HG03135 (cell line): ENCODE data around the gene PDE4D.
A peak's percentile ranks its signal among the peaks of the same experiment; 100 is the strongest.

Experiments
- ATAC-seq: cut with Tn5 transposase; IDR thresholded peaks from one replicate; pipeline ENCODE4 v1.9.1; 2021; ENCODE audit warnings: mild to moderate bottlenecking, moderate library complexity; ENCODE audit not compliant: unreplicated experiment

The PDE4D gene

GRCh38 chr5:59039296-59040023 lies 854.1 kb downstream of the PDE4D start:
- ATAC-seq = peak; percentile 58

- no peak for ATAC-seq
These were observed 854.7 kb downstream of the PDE4D start for GRCh38 chr5:59038798-59039295.

GRCh38 chr5:59037941-59038797 lies 855.4 kb downstream of the PDE4D start:
- no peak for ATAC-seq

- ATAC-seq = no peak
These were observed 856.1 kb downstream of the PDE4D start for GRCh38 chr5:59037453-59037852.

GRCh38 chr5:59037041-59037440 lies 856.5 kb downstream of the PDE4D start:
- ATAC-seq = no peak

GRCh38 chr5:59036274-59036961 lies 857.1 kb downstream of the PDE4D start:
- no peak for ATAC-seq

GRCh38 chr5:59035681-59036080 lies 857.8 kb downstream of the PDE4D start:
- no peak for ATAC-seq

- peak; percentile 50 for ATAC-seq
These were observed 858.9 kb downstream of the PDE4D start for GRCh38 chr5:59034498-59035186.

- ATAC-seq = no peak
These were observed 866.2 kb downstream of the PDE4D start for GRCh38 chr5:59027145-59027907.

- ATAC-seq = no peak
These were observed 867.8 kb downstream of the PDE4D start for GRCh38 chr5:59025734-59026133.

GRCh38 chr5:59021837-59022514 lies 871.5 kb downstream of the PDE4D start:
- no peak for ATAC-seq

GRCh38 chr5:59021286-59021673 lies 872.2 kb downstream of the PDE4D start:
- ATAC-seq = no peak

GRCh38 chr5:59020611-59021285 lies 872.8 kb downstream of the PDE4D start:
- ATAC-seq = no peak

GRCh38 chr5:59019078-59019477 lies 874.4 kb downstream of the PDE4D start:
- no peak for ATAC-seq

- ATAC-seq = no peak
These were observed 876.6 kb downstream of the PDE4D start for GRCh38 chr5:59016925-59017324.

- no peak for ATAC-seq
These were observed 884.6 kb downstream of the PDE4D start for GRCh38 chr5:59008816-59009473.

GRCh38 chr5:59007460-59008063 lies 886.0 kb downstream of the PDE4D start:
- no peak for ATAC-seq
